NCI-H460 (cell line): ENCODE data around the gene PON3. TPM values are rescaled to one million over a fixed set of nuclear protein-coding genes. Genes with fewer than 3 reads are reported as not detected.
A peak's percentile ranks its signal among the peaks of the same experiment; 100 is the strongest.

ENCODE experiments used
- DNase-seq: peaks from one replicate; pipeline ENCODE4 v3.0.0-alpha.2; 2016; ENCODE audit warnings: low read depth; ENCODE audit errors: extremely low read depth
- polyA plus RNA-seq: library from polyadenylated mRNA; depleted of rRNA; stranded (reverse); fragments of >200 nt; gene quantifications from 2 replicates; pipeline ENCODE4 v1.2.3, GENCODE V29; 2014; cell fraction: nucleus; rRNA removed
- total RNA-seq: library from RNA; depleted of rRNA; stranded (reverse); fragments of >200 nt; shearing (Covaris generic); gene quantifications from 2 replicates; pipeline ENCODE4 v1.2.3, GENCODE V29; 2014; rRNA removed

PON3 gene
- 0.77 and 0.98 TPM in 2 replicates for total RNA-seq
- polyA plus RNA-seq, result 0.14 and 0.18 TPM in 2 replicates

DNA sequence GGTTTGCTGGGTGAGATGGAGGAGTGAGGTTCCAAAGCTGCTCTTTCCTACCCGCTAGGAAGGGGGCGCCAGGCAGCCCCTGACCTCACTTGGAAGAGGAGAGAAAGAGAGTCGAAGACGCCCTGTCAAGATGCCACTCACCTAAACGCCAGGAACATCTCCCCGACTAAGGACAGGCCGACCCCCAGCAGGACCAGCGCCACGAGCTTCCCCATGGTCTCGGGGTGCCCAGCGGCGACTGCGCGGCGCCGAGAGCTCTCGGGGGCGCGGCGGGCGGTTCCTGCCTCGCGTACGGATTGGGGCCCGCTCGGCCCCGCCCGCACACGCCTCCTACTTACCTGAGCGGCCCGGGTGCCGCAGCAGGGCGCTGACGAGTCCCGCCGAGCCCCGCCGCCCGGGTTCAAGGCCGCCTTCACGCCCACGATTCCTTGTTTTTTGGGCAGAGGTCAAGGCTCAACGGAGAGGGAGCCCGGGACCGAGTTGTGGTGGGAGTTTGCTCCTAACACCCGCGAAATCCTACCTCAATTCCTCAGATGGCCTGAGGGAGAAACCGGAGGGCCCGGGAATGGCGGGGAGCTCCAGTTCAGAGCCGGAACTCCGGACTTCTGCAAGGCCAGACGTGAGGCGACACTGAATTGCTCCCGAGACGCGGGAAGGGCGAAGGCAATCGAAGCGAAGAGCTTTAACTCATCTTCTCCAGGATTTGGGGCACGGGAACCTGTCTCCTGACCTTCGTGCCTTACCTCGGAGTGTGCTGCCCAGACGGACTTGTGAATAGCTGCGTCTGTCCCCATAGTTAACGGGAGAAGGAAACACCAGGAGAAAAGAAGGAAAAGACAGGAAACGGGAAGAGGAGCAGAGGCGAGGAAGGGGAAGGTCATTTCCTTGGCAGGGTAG, at the start of gene PON3:
Gene PON3 (minus strand): TSS at position 240 of the 897 bp plus-strand sequence. CDS start 25 bp downstream, at position 215.
- no peak for DNase-seq

GRCh38 chr7:95444796-95445195, 48.6 kb upstream of the PON3 start:
- DNase-seq, result no peak

GRCh38 chr7:95441042-95441823, 45.1 kb upstream of the PON3 start:
- DNase-seq, result no peak

DNA sequence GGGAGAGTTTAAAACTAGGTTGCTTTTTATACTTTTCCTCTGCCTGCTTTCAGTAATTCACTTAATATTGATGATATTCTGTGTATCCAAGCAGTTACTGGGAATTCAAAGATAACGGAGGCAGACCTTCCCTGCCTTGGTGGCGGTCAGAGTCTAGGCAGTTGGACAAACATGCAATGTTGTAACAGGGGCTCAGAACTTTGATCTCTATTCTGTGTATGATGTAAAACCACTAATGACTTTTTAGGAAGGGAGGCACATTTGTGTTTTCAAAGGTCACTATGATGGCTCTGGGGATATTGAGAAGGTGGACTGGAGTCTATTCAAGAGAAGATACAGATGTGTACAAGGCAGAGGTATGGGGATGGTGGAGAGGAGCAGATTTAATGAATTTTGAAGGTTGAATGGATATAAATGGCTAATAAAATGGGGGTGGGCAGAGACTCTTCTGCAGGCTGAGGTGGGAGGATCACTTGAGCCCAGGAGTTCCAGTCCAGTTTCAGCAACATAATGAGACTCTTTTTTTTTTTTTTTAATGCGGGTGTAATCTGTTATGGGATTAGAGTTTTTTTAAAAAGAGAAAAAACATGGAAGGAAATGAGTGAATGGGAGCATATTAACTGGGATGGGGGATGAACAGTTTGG, 44.3 kb upstream of the PON3 start:
- DNase-seq, result no peak

DNA sequence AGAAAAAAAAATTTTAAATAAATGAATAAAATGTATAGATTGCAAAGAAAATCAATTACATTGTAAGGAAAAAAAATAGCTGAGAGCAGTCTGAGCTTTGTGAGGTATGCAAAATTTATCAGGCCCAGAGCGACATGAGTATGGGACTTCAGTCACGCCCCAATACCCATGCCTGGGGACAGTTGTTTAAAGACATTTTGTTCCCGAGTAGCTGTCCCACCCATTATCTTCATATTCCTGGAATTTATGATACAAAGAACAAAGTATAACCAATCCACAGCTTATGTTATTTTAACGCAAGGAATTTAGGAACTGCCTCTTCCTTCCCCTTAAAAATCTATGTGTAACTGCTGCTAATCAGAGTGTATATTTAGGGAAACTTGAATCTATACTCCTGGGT, 40.2 kb upstream of the PON3 start:
- no peak for DNase-seq

- DNase-seq, result no peak
Observed at GRCh38 chr7:95435422-95435780, 39.2 kb upstream of the PON3 start.

GRCh38 chr7:95434557-95435421, 38.6 kb upstream of the PON3 start, which contains the start of gene PON2:
PON2 (minus strand) TSS chr7:95435028; CDS start chr7:95434951, 77 bp downstream.
- peak; percentile 80 for DNase-seq

DNA sequence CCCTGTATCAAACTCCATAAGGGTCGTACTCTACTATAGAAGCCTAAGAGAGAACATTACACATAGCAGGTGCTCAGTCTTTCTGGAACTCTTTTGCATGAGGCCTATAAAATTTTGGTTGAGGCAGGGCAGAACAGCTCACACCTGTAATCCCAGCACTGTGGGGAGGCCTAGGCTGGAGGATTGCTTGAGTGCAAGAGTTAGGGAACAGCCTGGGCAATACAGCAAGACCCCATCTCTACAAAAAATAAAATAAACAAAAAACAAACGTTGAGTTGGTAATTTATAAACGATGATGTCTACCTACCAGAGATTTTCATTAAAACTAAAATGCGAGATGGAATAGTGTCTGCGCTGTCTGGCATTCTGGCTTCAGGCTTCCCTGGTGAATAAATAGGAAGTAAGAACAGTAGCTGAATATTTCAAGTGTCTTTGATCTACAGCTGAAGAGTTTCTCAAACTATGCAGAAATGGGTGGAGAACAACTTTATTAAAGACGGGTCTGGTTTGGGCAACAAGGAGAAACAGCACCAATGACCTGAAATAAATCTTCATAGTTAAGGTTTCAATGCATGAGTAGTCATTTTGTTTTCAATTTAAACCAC, 37.9 kb upstream of the PON3 start:
- no peak for DNase-seq

DNA sequence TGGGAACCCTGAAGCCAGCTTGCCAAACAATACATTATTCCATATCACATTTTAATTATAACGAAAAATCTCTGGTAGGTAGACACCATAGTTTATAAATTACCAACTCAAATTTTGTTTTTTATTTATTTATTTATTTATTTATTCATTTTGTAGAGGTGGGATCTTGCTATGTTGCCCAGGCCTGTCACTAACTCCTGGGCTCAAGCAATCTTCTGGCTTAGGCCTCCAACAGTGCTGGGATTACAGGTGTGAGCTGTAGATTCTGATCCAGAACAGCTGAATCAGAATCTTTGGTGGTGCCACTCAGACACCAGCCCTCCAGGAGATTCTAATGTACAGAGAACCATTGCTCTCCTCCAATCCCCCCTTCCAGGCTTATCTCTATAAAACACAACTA, 37.0 kb upstream of the PON3 start:
- DNase-seq, result no peak

DNA sequence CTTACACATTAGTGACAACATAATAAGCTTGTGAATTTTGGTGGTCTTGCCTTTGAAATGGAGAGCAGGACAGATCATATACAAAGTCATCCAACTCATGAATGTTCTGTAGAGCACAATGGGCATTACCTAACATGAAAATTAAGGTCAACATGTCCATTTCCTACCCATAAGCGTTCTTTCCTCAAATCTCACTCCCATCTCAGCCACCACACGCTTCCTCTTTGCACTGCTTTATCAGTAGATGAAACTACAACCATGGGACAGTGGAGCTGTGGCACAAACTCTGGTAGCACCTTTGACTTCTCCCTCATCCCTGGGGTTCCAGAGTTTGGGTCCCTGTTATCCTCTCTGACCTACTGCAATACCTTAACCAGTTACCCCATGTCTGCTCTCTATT, 36.4 kb upstream of the PON3 start:
- no peak for DNase-seq

GRCh38 chr7:95430864-95431263, 34.7 kb upstream of the PON3 start:
- DNase-seq, result no peak

- DNase-seq, result no peak
Observed at GRCh38 chr7:95429241-95429990, 33.2 kb upstream of the PON3 start.

DNA sequence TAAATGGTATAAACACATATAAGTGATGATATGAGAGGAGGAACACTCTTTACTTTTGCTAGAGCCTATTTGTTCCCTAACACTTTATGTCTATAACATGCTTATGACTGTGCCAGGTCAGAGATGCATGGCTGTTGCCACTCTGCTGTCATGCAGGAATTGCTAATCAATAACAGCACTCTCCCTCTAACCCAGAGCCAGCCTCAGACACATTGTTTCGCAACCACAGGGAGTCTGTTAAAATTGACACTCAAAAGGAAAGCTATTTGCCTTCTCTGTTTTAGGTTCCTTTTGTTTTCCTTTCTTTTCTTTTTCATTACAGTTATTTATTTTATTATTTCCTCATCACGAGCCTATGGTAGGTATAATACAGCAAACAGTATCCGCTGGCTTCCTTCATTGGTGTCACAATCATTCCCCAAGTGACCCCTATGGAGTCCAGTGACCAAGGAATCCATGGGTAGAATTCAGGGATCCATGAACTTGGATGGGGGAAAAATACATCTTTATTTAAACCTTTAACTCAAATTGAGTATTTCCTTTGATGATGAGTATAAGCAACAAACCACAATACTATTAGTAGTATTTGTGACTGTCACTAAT, 31.8 kb upstream of the PON3 start:
- no peak for DNase-seq

GRCh38 chr7:95427166-95427565, 31.0 kb upstream of the PON3 start:
- DNase-seq, result no peak

DNA sequence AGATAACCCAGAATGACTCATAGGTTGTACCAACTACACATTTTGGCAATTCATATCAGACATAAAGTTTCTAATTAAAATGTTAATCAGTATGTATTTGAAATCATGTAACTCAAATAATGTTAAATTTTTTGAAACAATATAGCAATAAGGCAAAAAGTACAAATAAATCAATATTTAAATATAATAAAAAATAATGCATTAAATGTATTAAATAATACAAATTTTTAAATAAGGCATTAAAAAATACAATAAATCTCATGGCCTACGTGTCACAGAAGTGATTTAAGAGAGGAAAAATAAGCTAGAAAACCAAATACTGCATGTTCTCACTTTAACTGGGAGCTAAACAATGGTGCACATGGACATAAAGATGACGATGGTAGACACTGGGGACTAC, 29.5 kb upstream of the PON3 start:
- no peak for DNase-seq

DNA sequence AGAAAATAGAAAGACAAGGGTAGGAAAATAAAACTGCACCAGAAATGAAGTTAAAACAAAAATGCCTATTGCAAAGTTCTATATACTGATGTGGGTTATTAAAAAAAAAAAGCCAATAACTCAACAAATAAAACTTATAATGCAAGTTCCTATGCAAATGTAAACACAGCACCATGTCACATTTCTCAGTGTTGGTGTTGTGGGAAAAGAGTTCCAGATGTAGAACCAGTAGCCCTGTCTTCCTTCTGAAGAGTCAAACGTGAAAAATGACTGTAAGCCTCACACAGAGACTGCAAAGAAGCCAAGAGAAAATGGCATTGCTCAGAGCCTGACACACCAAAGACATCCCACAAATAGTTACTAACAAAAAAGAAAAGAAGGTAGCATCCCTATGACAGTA, 28.5 kb upstream of the PON3 start:
- DNase-seq, result no peak

DNA sequence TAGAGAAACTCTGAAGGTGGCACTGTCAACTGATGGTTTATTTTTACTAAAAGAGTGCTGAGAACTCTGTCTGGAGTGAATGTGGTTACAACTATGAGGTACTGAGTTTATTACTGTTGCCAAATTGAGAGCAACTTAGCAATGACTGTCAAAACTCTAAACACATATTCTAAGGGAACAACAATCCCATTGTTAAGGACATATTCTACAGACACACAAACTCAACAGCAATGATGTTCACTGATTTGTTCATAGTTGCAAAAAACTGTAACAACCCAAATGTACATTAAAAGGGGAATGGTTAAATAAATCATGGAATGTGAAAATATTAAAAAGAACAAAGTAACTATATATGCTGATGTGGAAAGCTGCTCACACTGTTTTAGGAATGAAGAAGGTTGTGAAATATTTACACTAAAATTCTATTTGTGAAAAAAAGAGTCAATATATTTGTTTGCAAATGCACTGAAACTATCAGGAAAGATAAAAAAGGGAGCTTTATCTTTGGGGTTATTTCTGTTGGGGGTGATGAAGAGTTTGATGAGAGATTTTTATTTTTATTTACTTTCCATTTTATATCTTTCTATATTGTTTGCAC, 25.8 kb upstream of the PON3 start:
- no peak for DNase-seq
